Measurements from ENCODE around the gene SUN1. TPM values are rescaled to one million over a fixed set of nuclear protein-coding genes. Genes with fewer than 3 reads are reported as not detected.
A peak's percentile ranks its signal among the peaks of the same experiment; 100 is the strongest.
"Not testable (repeated sequence)": the region's sequence is repeated elsewhere in the genome, so short reads cannot be mapped to it uniquely, and the experiment has no call there.

The SUN1 gene
- total and polyA plus RNA-seq, 2 donors (not counting 1 experiment from before 2014, with no cell fraction given): 185 to 220 TPM

GRCh38 chr7:801940-802381 is 30.3 kb upstream of the SUN1 start:
- H3K4me2 ChIP-seq (ENCODE audit: extremely low read depth, insufficient read depth, low read length): peak overlapping the region; percentile 37
- no peak for DNase-seq (ENCODE audit: low read depth in 2 of 2)

GRCh38 chr7:802500-803242 is 29.6 kb upstream of the SUN1 start:
- Histone ChIP-seq H3K27me3 (ENCODE audit: control insufficient read depth, insufficient read depth, low read length) (no peaks in the 10 kb centered on the region), H3K9me3 (ENCODE audit: control insufficient read depth, insufficient read depth, low read depth, low read length) (no peaks in the 10 kb centered on the region), H2AFZ (ENCODE audit: low read length) (peak overlapping the region; percentile 33), H3K27ac (ENCODE audit: insufficient read depth, low read length) (no peak overlapping the region), H3K9ac (ENCODE audit: insufficient read depth, low read length) (no peak overlapping the region), H3K4me1 (ENCODE audit: control insufficient read depth, extremely low read depth, insufficient read depth, low read length) (peaks cover 3% of the 10 kb centered on the region), H3K4me2 (ENCODE audit: extremely low read depth, insufficient read depth, low read length) (peak overlapping the region; percentile 51), H4K20me1 (ENCODE audit: control insufficient read depth, extremely low read depth, insufficient read depth, low read length) (no peaks in the 10 kb centered on the region), H3K4me3 (replicated peaks in 1 of 4; ENCODE audit: control extremely low read depth in 1 of 4, insufficient read depth in 1 of 4, low read depth in 3 of 4, low read length in 4 of 4) (no peak overlapping the region), H3K79me2 (ENCODE audit: control insufficient read depth, insufficient read depth, low read length) (no peaks in the 10 kb centered on the region), H3K36me3 (ENCODE audit: control insufficient read depth, insufficient read depth, low read length) (no peaks in the 10 kb centered on the region)
- no peak for DNase-seq (ENCODE audit: low read depth in 2 of 2)
- TF ChIP-seq EZH2 (IDR thresholded peaks at IDR 0.05; ENCODE audit: low read length, missing control alignments): no peak
- TF ChIP-seq CTCF (conservative IDR thresholded peaks at IDR 0.05 in 1 of 2, IDR thresholded peaks at IDR 0.05 in 1 of 2; ENCODE audit: low read depth in 1 of 2, low read length in 2 of 2): no peak

More at GRCh38 chr7:801940-802381, 30.3 kb upstream of the SUN1 start:
- no peaks in the 10 kb centered on the region for H3K27me3 ChIP-seq (ENCODE audit: control insufficient read depth, insufficient read depth, low read length)
- H3K79me2 ChIP-seq (ENCODE audit: control insufficient read depth, insufficient read depth, low read length): no peaks in the 10 kb centered on the region
- peaks cover 3% of the 10 kb centered on the region for H3K4me1 ChIP-seq (ENCODE audit: control insufficient read depth, extremely low read depth, insufficient read depth, low read length)
- H3K36me3 ChIP-seq (ENCODE audit: control insufficient read depth, insufficient read depth, low read length): no peaks in the 10 kb centered on the region
- no peaks in the 10 kb centered on the region for H3K9me3 ChIP-seq (ENCODE audit: control insufficient read depth, insufficient read depth, low read depth, low read length)
- TF ChIP-seq EZH2 (IDR thresholded peaks at IDR 0.05; ENCODE audit: low read length, missing control alignments): no peak
- no peak for TF ChIP-seq CTCF (conservative IDR thresholded peaks at IDR 0.05 in 1 of 2, IDR thresholded peaks at IDR 0.05 in 1 of 2; ENCODE audit: low read depth in 1 of 2, low read length in 2 of 2)
- H3K27ac ChIP-seq (ENCODE audit: insufficient read depth, low read length): no peak overlapping the region
- peak overlapping the region; percentile 45 for H2AFZ ChIP-seq (ENCODE audit: low read length)
- no peaks in the 10 kb centered on the region for H4K20me1 ChIP-seq (ENCODE audit: control insufficient read depth, extremely low read depth, insufficient read depth, low read length)
- no peak overlapping the region for H3K4me3 ChIP-seq (replicated peaks in 1 of 4; ENCODE audit: control extremely low read depth in 1 of 4, insufficient read depth in 1 of 4, low read depth in 3 of 4, low read length in 4 of 4)
- no peak overlapping the region for H3K9ac ChIP-seq (ENCODE audit: insufficient read depth, low read length)

GRCh38 chr7:803243-803635 is 29.0 kb upstream of the SUN1 start:
- H3K9ac ChIP-seq (ENCODE audit: insufficient read depth, low read length): no peak overlapping the region
- H3K4me1 ChIP-seq (ENCODE audit: control insufficient read depth, extremely low read depth, insufficient read depth, low read length): peaks cover 3% of the 10 kb centered on the region
- no peak for TF ChIP-seq EZH2 (IDR thresholded peaks at IDR 0.05; ENCODE audit: low read length, missing control alignments)
- TF ChIP-seq CTCF (conservative IDR thresholded peaks at IDR 0.05 in 1 of 2, IDR thresholded peaks at IDR 0.05 in 1 of 2; ENCODE audit: low read depth in 1 of 2, low read length in 2 of 2): no peak
- H3K4me2 ChIP-seq (ENCODE audit: extremely low read depth, insufficient read depth, low read length): peak overlapping the region; percentile 51
- no peaks in the 10 kb centered on the region for H3K27me3 ChIP-seq (ENCODE audit: control insufficient read depth, insufficient read depth, low read length)
- no peaks in the 10 kb centered on the region for H3K9me3 ChIP-seq (ENCODE audit: control insufficient read depth, insufficient read depth, low read depth, low read length)
- H3K79me2 ChIP-seq (ENCODE audit: control insufficient read depth, insufficient read depth, low read length): no peaks in the 10 kb centered on the region
- H3K36me3 ChIP-seq (ENCODE audit: control insufficient read depth, insufficient read depth, low read length): no peaks in the 10 kb centered on the region
- no peak overlapping the region for H3K4me3 ChIP-seq (replicated peaks in 1 of 4; ENCODE audit: control extremely low read depth in 1 of 4, insufficient read depth in 1 of 4, low read depth in 3 of 4, low read length in 4 of 4)
- no peak overlapping the region for H3K27ac ChIP-seq (ENCODE audit: insufficient read depth, low read length)
- no peak for DNase-seq (ENCODE audit: low read depth in 2 of 2)
- H2AFZ ChIP-seq (ENCODE audit: low read length): peak overlapping the region; percentile 44
- H4K20me1 ChIP-seq (ENCODE audit: control insufficient read depth, extremely low read depth, insufficient read depth, low read length): no peaks in the 10 kb centered on the region

GRCh38 chr7:803796-804195 is 28.5 kb upstream of the SUN1 start:
- H3K27me3 ChIP-seq (ENCODE audit: control insufficient read depth, insufficient read depth, low read length); H3K27ac ChIP-seq (ENCODE audit: insufficient read depth, low read length); H4K20me1 ChIP-seq (ENCODE audit: control insufficient read depth, extremely low read depth, insufficient read depth, low read length); H2AFZ ChIP-seq (ENCODE audit: low read length); H3K4me2 ChIP-seq (ENCODE audit: extremely low read depth, insufficient read depth, low read length); H3K36me3 ChIP-seq (ENCODE audit: control insufficient read depth, insufficient read depth, low read length); H3K4me1 ChIP-seq (ENCODE audit: control insufficient read depth, extremely low read depth, insufficient read depth, low read length); H3K9ac ChIP-seq (ENCODE audit: insufficient read depth, low read length); DNase-seq (ENCODE audit: low read depth in 2 of 2); H3K4me3 ChIP-seq (replicated peaks in 1 of 4; ENCODE audit: control extremely low read depth in 1 of 4, insufficient read depth in 1 of 4, low read depth in 3 of 4, low read length in 4 of 4); H3K9me3 ChIP-seq (ENCODE audit: control insufficient read depth, insufficient read depth, low read depth, low read length); H3K79me2 ChIP-seq (ENCODE audit: control insufficient read depth, insufficient read depth, low read length): not testable (repeated sequence)

All from fibroblast of lung (primary cell).